AG08396 (cell line): ENCODE measurements around the gene TRIM7.

ENCODE experiments used
- DNase-seq: peaks from one replicate; pipeline ENCODE4 v3.0.0; 2012; ENCODE audit warnings: low spot score, mixed read lengths

TRIM7 gene

GRCh38 chr5:181204826-181205760 lies at the start of gene TRIM7:
Gene TRIM7, minus strand, starts transcription at chr5:181205196. Its CDS starts 86 bp downstream, at chr5:181205110.
- peak; percentile 65 for DNase-seq

GRCh38 chr5:181248277-181248676 lies 43.3 kb upstream of the TRIM7 start:
- DNase-seq: no peak

GRCh38 chr5:181246276-181247049 lies 41.5 kb upstream of the TRIM7 start:
- DNase-seq: peak; percentile 94

- no peak for DNase-seq
These were observed 40.7 kb upstream of the TRIM7 start for GRCh38 chr5:181245427-181246275.

GRCh38 chr5:181243564-181244343 lies 38.8 kb upstream of the TRIM7 start, which contains the start of gene RACK1:
Gene RACK1, minus strand, starts transcription at chr5:181243906. Its CDS starts 106 bp downstream, at chr5:181243800.
- peak; percentile 86 for DNase-seq

GRCh38 chr5:181243018-181243563 lies 38.1 kb upstream of the TRIM7 start:
- DNase-seq: no peak

- DNase-seq: no peak
These were observed 37.0 kb upstream of the TRIM7 start for GRCh38 chr5:181242031-181242451.

GRCh38 chr5:181241393-181241975 lies 36.5 kb upstream of the TRIM7 start:
- peak; percentile 75 for DNase-seq

- no peak for DNase-seq
These were observed 34.2 kb upstream of the TRIM7 start for GRCh38 chr5:181239062-181239663.

GRCh38 chr5:181237729-181238385 lies 32.9 kb upstream of the TRIM7 start:
- DNase-seq: no peak

- DNase-seq: no peak
These were observed 32.1 kb upstream of the TRIM7 start for GRCh38 chr5:181236954-181237641.

GRCh38 chr5:181236471-181236870 lies 31.5 kb upstream of the TRIM7 start:
- DNase-seq: no peak

- DNase-seq: no peak
These were observed 30.8 kb upstream of the TRIM7 start for GRCh38 chr5:181235689-181236366.

- DNase-seq: no peak
These were observed 30.3 kb upstream of the TRIM7 start for GRCh38 chr5:181235323-181235688.

GRCh38 chr5:181234455-181235306 lies 29.7 kb upstream of the TRIM7 start:
- no peak for DNase-seq

GRCh38 chr5:181233801-181234454 lies 28.9 kb upstream of the TRIM7 start:
- no peak for DNase-seq
